Right lobe of liver (tissue), 4 donors: Measurements from ENCODE around the gene NFIA.

Source experiments
- POLR2A ChIP-seq: fragments of 450-650 bp; IDR thresholded peaks from one replicate; pipeline ENCODE4 v1.6.1; 2017; ENCODE audit warnings: antibody characterized with exemption, mild to moderate bottlenecking
- TF ChIP-seq, protein P1 (sequence below), 4 donors: fragments of 200-600 bp in 3 of 4; fragments of 450-650 bp in 1 of 4; IDR thresholded peaks; one replicate each; pipeline versions ENCODE4 v1.5.1 to v1.8.0; 2016 to 2022; ENCODE audit warnings: antibody characterized with exemption in 4 of 4, mild to moderate bottlenecking in 2 of 4
- donor health status: DM: no; HTN: no; CAD: no.
- donor health status: DM: no; HTN: no; CAD: no.
- donor health status: DM: no; HTN: yes; CAD: no.

DNA sequence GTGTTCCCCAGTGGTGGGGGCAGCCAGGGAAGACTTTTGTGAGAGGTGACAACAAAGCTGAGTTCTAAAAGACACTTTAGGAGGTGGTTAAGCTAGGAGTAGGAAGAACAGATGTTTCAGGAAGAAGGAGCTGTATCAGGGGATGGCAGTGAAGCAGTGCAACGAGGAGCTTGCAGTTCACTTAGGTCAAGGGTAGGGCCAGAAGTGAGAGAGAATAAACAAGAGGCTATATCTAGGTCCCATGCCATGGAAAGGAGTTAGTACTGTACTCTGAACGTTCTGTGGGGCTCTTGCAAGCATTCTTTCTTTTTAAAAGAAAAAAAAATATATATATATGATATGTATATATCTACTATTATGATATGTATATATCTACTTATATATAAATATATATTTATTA is 244.4 kb downstream of the NFIA start:
- TF ChIP-seq, protein P1, sequence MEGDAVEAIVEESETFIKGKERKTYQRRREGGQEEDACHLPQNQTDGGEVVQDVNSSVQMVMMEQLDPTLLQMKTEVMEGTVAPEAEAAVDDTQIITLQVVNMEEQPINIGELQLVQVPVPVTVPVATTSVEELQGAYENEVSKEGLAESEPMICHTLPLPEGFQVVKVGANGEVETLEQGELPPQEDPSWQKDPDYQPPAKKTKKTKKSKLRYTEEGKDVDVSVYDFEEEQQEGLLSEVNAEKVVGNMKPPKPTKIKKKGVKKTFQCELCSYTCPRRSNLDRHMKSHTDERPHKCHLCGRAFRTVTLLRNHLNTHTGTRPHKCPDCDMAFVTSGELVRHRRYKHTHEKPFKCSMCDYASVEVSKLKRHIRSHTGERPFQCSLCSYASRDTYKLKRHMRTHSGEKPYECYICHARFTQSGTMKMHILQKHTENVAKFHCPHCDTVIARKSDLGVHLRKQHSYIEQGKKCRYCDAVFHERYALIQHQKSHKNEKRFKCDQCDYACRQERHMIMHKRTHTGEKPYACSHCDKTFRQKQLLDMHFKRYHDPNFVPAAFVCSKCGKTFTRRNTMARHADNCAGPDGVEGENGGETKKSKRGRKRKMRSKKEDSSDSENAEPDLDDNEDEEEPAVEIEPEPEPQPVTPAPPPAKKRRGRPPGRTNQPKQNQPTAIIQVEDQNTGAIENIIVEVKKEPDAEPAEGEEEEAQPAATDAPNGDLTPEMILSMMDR (IDR thresholded peaks at IDR 0.05) = no peak
- no peak for TF ChIP-seq POLR2A
